GM12892 (cell line): ENCODE data around the gene STUB1.

Source experiments
- POLR2A ChIP-seq: IDR thresholded peaks from 2 replicates; pipeline ENCODE4 v1.6.1; 2011; ENCODE audit warnings: low read depth, low read length, control low read depth
- POLR2AphosphoS5 ChIP-seq: IDR thresholded peaks from 2 replicates; pipeline ENCODE4 v1.6.1; 2011; ENCODE audit warnings: low read depth, low read length, control low read depth
- TAF1 ChIP-seq: IDR thresholded peaks from 2 replicates; pipeline ENCODE4 v1.6.1; 2011; ENCODE audit warnings: low read depth, mild to moderate bottlenecking, control low read depth, low read length, borderline replicate concordance

DNA sequence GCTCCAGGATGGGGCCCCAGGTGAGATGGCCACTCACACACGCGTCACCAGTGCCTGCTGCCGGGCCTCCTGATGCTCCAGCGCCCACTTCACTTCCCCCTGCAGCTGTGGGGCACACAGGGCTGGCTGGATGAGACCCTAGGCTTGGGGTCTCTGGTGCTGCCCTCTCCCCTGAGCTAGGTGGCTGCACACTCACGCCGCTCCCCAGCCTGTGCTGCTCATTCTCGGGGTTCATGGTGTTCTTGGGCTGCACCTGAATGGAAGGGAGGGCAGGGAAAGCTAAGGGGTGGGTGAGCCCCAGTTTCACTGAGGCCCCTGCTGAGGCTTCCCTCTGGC is 44.8 kb downstream of the STUB1 start:
- no peak; the same call in 1 of the 2 replicates for TF ChIP-seq POLR2A
- TF ChIP-seq POLR2AphosphoS5, result no peak
- TF ChIP-seq TAF1, result no peak
